ENCODE measurements around the gene CHORDC1. TPM values are rescaled to one million over a fixed set of nuclear protein-coding genes. Genes with fewer than 3 reads are reported as not detected.

CHORDC1 gene
- total and polyA plus RNA-seq, 2 of the 8 experiments (the other 6 are each of a cell fraction or from before 2014, with no cell fraction given): 28.9 to 97.1 TPM

DNA sequence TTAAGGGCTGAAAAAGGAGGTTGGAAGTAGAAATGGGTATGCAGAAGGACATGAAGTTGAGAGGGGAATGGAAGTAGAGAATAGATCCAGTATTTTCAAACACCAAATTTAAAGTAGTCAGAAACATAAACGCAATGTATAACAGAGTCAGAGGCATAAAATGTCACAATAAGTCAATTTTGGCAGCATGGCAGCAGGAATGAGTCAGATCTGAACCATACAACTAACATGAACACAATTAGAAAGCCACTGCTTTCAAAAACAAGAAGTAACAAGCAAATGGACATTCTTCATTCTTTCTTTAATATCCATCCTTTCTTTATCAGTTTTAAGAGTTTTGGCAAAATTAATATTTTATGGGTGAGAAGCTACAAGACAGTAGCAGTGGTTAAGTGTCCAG, 2.5 kb downstream of the CHORDC1 start:
- Histone ChIP-seq H4K91ac (replicated peaks; ENCODE audit: insufficient read length, low read length) (no peak overlapping the region), H3K56ac (replicated peaks; ENCODE audit: insufficient read length, low read depth, low read length) (no peak overlapping the region), H3K36me3 (ENCODE audit: control insufficient read depth in 2 of 4, insufficient read depth in 4 of 4, low read length in 3 of 4) (peaks cover 0 to 16% (median 0%) of the 10 kb centered on the region in 4 experiments; a peak in 1 of 8 replicates), H3K18ac (ENCODE audit: extremely low read depth, low read length) (no peak overlapping the region), H2BK12ac (ENCODE audit: low read depth, low read length) (no peak overlapping the region), H3K14ac (ENCODE audit: insufficient read length) (no peak overlapping the region), H3K4me2 (ENCODE audit: insufficient read depth in 1 of 2, low read depth in 2 of 2, low read length in 2 of 2) (no peak overlapping the region; a peak in 2 of 4 replicates), H3K23me2 (ENCODE audit: low read depth, low read length) (peaks cover 10% of the 10 kb centered on the region), H3K27ac (ENCODE audit: low read depth, low read length) (no peak overlapping the region), H3K4me3 (ENCODE audit: extremely low read depth in 1 of 4, insufficient read depth in 2 of 4, low read depth in 3 of 4, low read length in 4 of 4) (peak overlapping the region in 1 of 4 experiments; percentile 90; a peak in 1 of 8 replicates), H3K4me1 (replicated peaks in 1 of 4; ENCODE audit: control insufficient read depth in 3 of 4, insufficient read depth in 4 of 4, low read length in 3 of 4) (no peaks in the 10 kb centered on the region; a peak in 4 of 7 replicates), H2BK5ac (ENCODE audit: low read depth, low read length) (no peak overlapping the region), H2BK120ac (replicated peaks; ENCODE audit: low read depth, low read length) (no peak overlapping the region), H3K4ac (replicated peaks; ENCODE audit: insufficient read length, low read depth, low read length) (no peak overlapping the region), H2AK5ac (ENCODE audit: low read depth, low read length) (no peak overlapping the region), H3K9me3 (ENCODE audit: insufficient read depth in 2 of 2, low read depth in 1 of 2, low read length in 1 of 2) (no peaks in the 10 kb centered on the region; a peak in 1 of 4 replicates), H2BK20ac (ENCODE audit: low read length) (no peak overlapping the region), H3K79me1 (ENCODE audit: low read depth, low read length) (no peaks in the 10 kb centered on the region), H3K79me2 (ENCODE audit: control insufficient read depth in 1 of 2, insufficient read depth in 2 of 2, low read length in 2 of 2) (peaks cover 22 to 82% of the 10 kb centered on the region in 2 experiments), H4K20me1 (replicated peaks in 1 of 2; ENCODE audit: control insufficient read depth in 1 of 2, insufficient read depth in 2 of 2, low read length in 2 of 2) (peaks cover 1 to 5% of the 10 kb centered on the region in 2 experiments), H3K23ac (ENCODE audit: insufficient read length) (no peak overlapping the region), H3K9ac (replicated peaks in 1 of 4; ENCODE audit: extremely low read depth in 1 of 4, low read depth in 3 of 4, low read length in 3 of 4) (no peak overlapping the region), H3K27me3 (replicated peaks in 1 of 4; ENCODE audit: control insufficient read depth in 3 of 4, extremely low read depth in 1 of 4, insufficient read depth in 3 of 4, low read length in 3 of 4) (peaks cover 0 to 1% (median 0%) of the 10 kb centered on the region in 4 experiments; a peak in 1 of 7 replicates), H4K5ac (ENCODE audit: insufficient read length, low read depth, low read length) (no peak overlapping the region), H4K8ac (ENCODE audit: extremely low read depth, insufficient read depth, low read length) (no peak overlapping the region), H2AFZ (ENCODE audit: low read length) (no peak overlapping the region), H2BK15ac (ENCODE audit: low read length) (no peak overlapping the region)
- WGBS, 2 experiments (ENCODE audit: extremely low coverage in 1 of 2, insufficient coverage in 1 of 2, insufficient read length in 1 of 2, insufficient replicate concordance in 2 of 2, low coverage in 1 of 2, low lambda C conversion rate in 2 of 2, missing lambda C conversion rate in 1 of 2): 86% methylated on average over 1 of the region's 1 CpG; no CpG with 5 or more reads in 1 of the 2 experiments
- TF ChIP-seq BACH1 (IDR thresholded peaks at IDR 0.05; ENCODE audit: low read length) (no peak), CTBP2 (IDR thresholded peaks at IDR 0.05; ENCODE audit: borderline replicate concordance, insufficient read depth, insufficient read length, low read length) (no peak), RNF2 (IDR thresholded peaks at IDR 0.05; ENCODE audit: borderline replicate concordance, low read depth, low read length, missing control alignments, poor library complexity, severe bottlenecking) (no peak), GTF2F1 (IDR thresholded peaks at IDR 0.05; ENCODE audit: borderline replicate concordance, low read depth, low read length) (no peak)
- FAIRE-seq (no peak), DNase-seq (ENCODE audit: low read depth in 1 of 2, low spot score in 2 of 2) (no peak)
- CTCF ChIA-PET (ENCODE audit: partially characterized antibody): interaction anchor here (1.4 to 1.5 kb wide), 2 partner anchors 16 to 85 kb away, joined by 4 read pairs; no protein-coding TSS in a partner anchor
- POLR2A ChIA-PET (ENCODE audit: partially characterized antibody): no interaction called here
